ENCODE measurements around the gene VMA21. TPM values are rescaled to one million over a fixed set of nuclear protein-coding genes. Genes with fewer than 3 reads are reported as not detected.

The VMA21 gene
- total and polyA plus RNA-seq, 2 of the 4 experiments (the other 2 are of a cell fraction), result 12.3 to 28.5 TPM

- H2BK20ac ChIP-seq (ENCODE audit: low read depth, low read length), result no peak overlapping the region
- in situ Hi-C loops (cut with MboI; ENCODE audit: low sequenced_read_pairs) (no loop called here), intact Hi-C loops (cut with micrococcal nuclease) (no loop called here), dilution Hi-C loops (cut with HindIII; ENCODE audit: low sequenced_read_pairs, unreplicated experiment) (no loop called here)
- H3K4me3 ChIP-seq (ENCODE audit: insufficient read depth, low read depth, low read length), result no peak overlapping the region
- TF ChIP-seq CHD1 (IDR thresholded peaks at IDR 0.05; ENCODE audit: low read depth, low read length) (no peak), RFX5 (IDR thresholded peaks at IDR 0.05; ENCODE audit: low read depth, low read length) (no peak)
- H2BK15ac ChIP-seq (ENCODE audit: low read depth, low read length), result no peak overlapping the region
- H4K5ac ChIP-seq (ENCODE audit: low read depth, low read length), result no peak overlapping the region
- H4K91ac ChIP-seq (ENCODE audit: insufficient read depth, low read depth, low read length), result no peak overlapping the region
- H2BK120ac ChIP-seq (ENCODE audit: low read depth, low read length), result no peak overlapping the region
- no peak overlapping the region for H3K23ac ChIP-seq (ENCODE audit: low read depth, low read length)
- no peaks in the 10 kb centered on the region for H3K4me1 ChIP-seq (ENCODE audit: control insufficient read depth, insufficient read depth, low read length)
- no peaks in the 10 kb centered on the region for H3K9me1 ChIP-seq (ENCODE audit: insufficient read depth, low read length)
- no peak overlapping the region for H3K4me2 ChIP-seq (ENCODE audit: low read depth, low read length)
- no peaks in the 10 kb centered on the region for H3K27me3 ChIP-seq (ENCODE audit: control insufficient read depth, insufficient read depth, low read length)
- no peak overlapping the region for H3K27ac ChIP-seq (ENCODE audit: insufficient read depth, low read length)
- no peak overlapping the region for H3K4ac ChIP-seq (ENCODE audit: low read depth, low read length)
- no peak for DNase-seq
- H4K20me1 ChIP-seq (ENCODE audit: insufficient read depth, low read length), result no peaks in the 10 kb centered on the region
- WGBS, 2 experiments (ENCODE audit: extremely low coverage in 2 of 2, insufficient read length in 1 of 2), result 13% methylated on average over 3 of the region's 3 CpGs; no CpG with 5 or more reads in 1 of the 2 experiments
- H2AK5ac ChIP-seq (ENCODE audit: low read depth, low read length), result no peak overlapping the region
- H3K56ac ChIP-seq (ENCODE audit: extremely low read depth, insufficient read depth, low read length), result no peak overlapping the region
- no peaks in the 10 kb centered on the region for H3K9me3 ChIP-seq (ENCODE audit: control insufficient read depth, insufficient read depth, low read length)
- no peak overlapping the region for H3K14ac ChIP-seq (replicated peaks; ENCODE audit: low read depth, low read length)
- no peak overlapping the region for H3K9ac ChIP-seq (ENCODE audit: low read depth, low read length)
- no peak overlapping the region for H3K18ac ChIP-seq (ENCODE audit: low read depth, low read length)
- POLR2A ChIA-PET (ENCODE audit: unreplicated experiment), result no interaction called here
- no peak overlapping the region for H2AK9ac ChIP-seq (replicated peaks; ENCODE audit: low read depth, low read length, poor library complexity)
- ATAC-seq (ENCODE audit: low read depth), result no peak
- no peak overlapping the region for H2BK5ac ChIP-seq (ENCODE audit: low read depth, low read length, poor library complexity, severe bottlenecking)
- CTCF ChIA-PET, result interaction anchor here (0.7 to 0.9 kb wide), 2 partner anchors 175 to 507 kb away, joined by 3 read pairs; no protein-coding TSS in a partner anchor
- H2AFZ ChIP-seq (replicated peaks; ENCODE audit: low read length, poor library complexity), result peak overlapping the region; percentile 29
- no TSS peak for BruUV-seq (replicated peaks)
- no peaks in the 10 kb centered on the region for H3K79me1 ChIP-seq (ENCODE audit: low read depth in 1 of 2, low read length in 2 of 2)
- no peaks in the 10 kb centered on the region for H3K36me3 ChIP-seq (ENCODE audit: control insufficient read depth, insufficient read depth, low read length)
- no peak overlapping the region for H4K8ac ChIP-seq (ENCODE audit: low read depth in 2 of 2, low read length in 2 of 2)
Measured at GRCh38 chrX:151359341-151359740, 37.7 kb upstream of the VMA21 start.

Data from IMR-90 (cell line).